ENCODE results near the gene DTYMK.

The DTYMK gene

GRCh38 chr2:241640165-241640795, 46.3 kb downstream of the DTYMK start:
- no peaks in the 10 kb centered on the region for H3K27me3 ChIP-seq (ENCODE audit: control insufficient read depth in 5 of 5, insufficient read depth in 4 of 5, low read length in 5 of 5)
- no peak overlapping the region for H3K4me3 ChIP-seq (ENCODE audit: low read depth in 1 of 5, low read length in 5 of 5)
- H3K9ac ChIP-seq (ENCODE audit: low read length in 5 of 5) = peak overlapping the region in 1 of 5 donors; percentile 32
- H3K36me3 ChIP-seq (ENCODE audit: control insufficient read depth in 5 of 5, insufficient read depth in 5 of 5, low read length in 5 of 5) = peaks cover 0 to 6% (median 0%) of the 10 kb centered on the region in 5 donors
- no peak overlapping the region for H3K27ac ChIP-seq (ENCODE audit: low read depth, low read length)
- H3K4me1 ChIP-seq (ENCODE audit: control insufficient read depth in 5 of 5, insufficient read depth in 5 of 5, low read length in 5 of 5) = peaks cover 5 to 39% (median 31%) of the 10 kb centered on the region in 5 donors
- no peaks in the 10 kb centered on the region for H3K9me3 ChIP-seq (ENCODE audit: control insufficient read depth in 5 of 5, low read length in 5 of 5)

DNA sequence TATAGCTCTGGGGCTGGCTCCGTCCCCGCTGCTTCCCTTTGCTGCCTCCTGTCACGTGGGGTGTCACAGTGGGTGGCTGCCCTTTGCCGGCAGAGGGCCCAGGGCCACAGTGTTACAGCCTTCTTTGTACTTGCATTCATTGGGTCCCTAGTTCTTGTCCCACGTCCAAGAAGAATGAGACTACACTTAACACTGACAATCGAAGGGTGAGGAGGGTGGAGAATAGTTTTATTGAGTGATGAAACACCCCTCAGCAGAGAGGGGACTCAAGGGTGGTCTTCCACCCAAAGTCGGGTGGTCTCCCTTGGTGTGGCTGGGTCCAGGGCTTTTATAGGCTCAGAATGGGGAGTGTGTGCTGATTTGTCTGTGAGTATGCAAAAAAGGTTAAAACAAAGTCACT, 47.2 kb downstream of the DTYMK start:
- Histone ChIP-seq H3K9me3 (ENCODE audit: control insufficient read depth in 5 of 5, low read length in 5 of 5) (no peaks in the 10 kb centered on the region), H3K27ac (ENCODE audit: low read depth, low read length) (no peak overlapping the region), H3K4me3 (ENCODE audit: low read depth in 1 of 5, low read length in 5 of 5) (peak overlapping the region in 1 of 5 donors; percentile 6), H3K9ac (ENCODE audit: low read length in 5 of 5) (no peak overlapping the region), H3K36me3 (ENCODE audit: control insufficient read depth in 5 of 5, insufficient read depth in 5 of 5, low read length in 5 of 5) (peaks cover 0 to 4% (median 0%) of the 10 kb centered on the region in 5 donors), H3K27me3 (ENCODE audit: control insufficient read depth in 5 of 5, insufficient read depth in 4 of 5, low read length in 5 of 5) (no peaks in the 10 kb centered on the region), H3K4me1 (ENCODE audit: control insufficient read depth in 5 of 5, insufficient read depth in 5 of 5, low read length in 5 of 5) (peaks cover 5 to 42% (median 32%) of the 10 kb centered on the region in 5 donors)

- H3K9me3 ChIP-seq (ENCODE audit: control insufficient read depth in 5 of 5, low read length in 5 of 5) = no peaks in the 10 kb centered on the region
- H3K36me3 ChIP-seq (ENCODE audit: control insufficient read depth in 5 of 5, insufficient read depth in 5 of 5, low read length in 5 of 5) = peaks cover 0 to 4% (median 0%) of the 10 kb centered on the region in 5 donors
- H3K27ac ChIP-seq (ENCODE audit: low read depth, low read length) = no peak overlapping the region
- peaks cover 5 to 42% (median 32%) of the 10 kb centered on the region in 5 donors for H3K4me1 ChIP-seq (ENCODE audit: control insufficient read depth in 5 of 5, insufficient read depth in 5 of 5, low read length in 5 of 5)
- no peaks in the 10 kb centered on the region for H3K27me3 ChIP-seq (ENCODE audit: control insufficient read depth in 5 of 5, insufficient read depth in 4 of 5, low read length in 5 of 5)
- peak overlapping the region in 3 of 5 donors; percentile 61 to 96 (median 86) for H3K9ac ChIP-seq (ENCODE audit: low read length in 5 of 5)
- peak overlapping the region in 3 of 5 donors; percentile 6 to 98 (median 95) for H3K4me3 ChIP-seq (ENCODE audit: low read depth in 1 of 5, low read length in 5 of 5)
Observed at GRCh38 chr2:241638940-241639339, 47.7 kb downstream of the DTYMK start.

DNA sequence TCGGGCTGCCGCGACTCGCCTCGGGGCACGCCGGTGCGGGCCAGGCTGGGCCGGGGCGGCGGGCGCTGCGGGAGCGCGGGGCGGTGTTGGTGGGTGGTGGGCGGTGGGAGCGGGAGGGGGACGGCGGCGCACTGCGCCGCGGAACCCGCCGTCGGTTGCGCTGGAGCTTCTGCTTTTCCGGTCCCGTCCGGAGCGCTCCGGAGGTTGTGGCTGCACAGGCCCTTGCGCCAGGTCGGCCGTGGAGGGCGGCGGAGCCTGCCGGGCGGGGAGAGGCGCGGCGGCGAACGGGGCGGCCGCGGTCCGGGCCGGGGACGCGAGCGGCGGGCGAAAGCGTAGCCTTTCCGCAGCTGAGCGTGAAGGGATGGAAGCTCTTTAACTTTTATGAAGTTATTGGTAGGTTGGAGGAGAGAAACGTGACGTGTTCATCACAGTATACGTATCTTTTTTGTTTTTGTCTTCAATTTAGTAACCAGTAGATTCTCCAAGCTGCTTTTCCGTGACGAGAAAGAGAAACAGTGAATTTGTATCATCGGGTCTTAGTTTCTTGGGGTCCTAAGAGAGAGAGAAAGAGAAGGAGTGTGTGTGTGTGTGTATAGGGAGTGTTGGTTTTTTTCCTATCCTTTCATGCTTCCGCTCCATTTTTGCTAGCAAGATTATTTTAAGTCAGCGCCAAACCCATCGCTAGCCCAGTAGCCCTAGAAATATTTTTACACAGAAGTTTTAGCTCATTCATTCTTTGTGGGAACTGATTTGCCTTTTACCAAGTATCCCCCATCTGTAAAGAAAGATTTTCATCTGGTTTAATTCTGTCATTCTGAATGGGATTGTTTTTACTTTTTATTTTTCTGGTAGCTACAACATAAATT, 48.6 kb downstream of the DTYMK start:
- Histone ChIP-seq H3K4me3 (ENCODE audit: low read depth in 1 of 5, low read length in 5 of 5) (peak overlapping the region; percentile 78 to 98 (median 93)), H3K4me1 (ENCODE audit: control insufficient read depth in 5 of 5, insufficient read depth in 5 of 5, low read length in 5 of 5) (peaks cover 5 to 42% (median 32%) of the 10 kb centered on the region in 5 donors), H3K27ac (ENCODE audit: low read depth, low read length) (peak overlapping the region; percentile 85), H3K9ac (ENCODE audit: low read length in 5 of 5) (peak overlapping the region; percentile 59 to 96 (median 86)), H3K36me3 (ENCODE audit: control insufficient read depth in 5 of 5, insufficient read depth in 5 of 5, low read length in 5 of 5) (peaks cover 0 to 13% (median 8%) of the 10 kb centered on the region in 5 donors), H3K27me3 (ENCODE audit: control insufficient read depth in 5 of 5, insufficient read depth in 4 of 5, low read length in 5 of 5) (no peaks in the 10 kb centered on the region), H3K9me3 (ENCODE audit: control insufficient read depth in 5 of 5, low read length in 5 of 5) (no peaks in the 10 kb centered on the region)

DNA sequence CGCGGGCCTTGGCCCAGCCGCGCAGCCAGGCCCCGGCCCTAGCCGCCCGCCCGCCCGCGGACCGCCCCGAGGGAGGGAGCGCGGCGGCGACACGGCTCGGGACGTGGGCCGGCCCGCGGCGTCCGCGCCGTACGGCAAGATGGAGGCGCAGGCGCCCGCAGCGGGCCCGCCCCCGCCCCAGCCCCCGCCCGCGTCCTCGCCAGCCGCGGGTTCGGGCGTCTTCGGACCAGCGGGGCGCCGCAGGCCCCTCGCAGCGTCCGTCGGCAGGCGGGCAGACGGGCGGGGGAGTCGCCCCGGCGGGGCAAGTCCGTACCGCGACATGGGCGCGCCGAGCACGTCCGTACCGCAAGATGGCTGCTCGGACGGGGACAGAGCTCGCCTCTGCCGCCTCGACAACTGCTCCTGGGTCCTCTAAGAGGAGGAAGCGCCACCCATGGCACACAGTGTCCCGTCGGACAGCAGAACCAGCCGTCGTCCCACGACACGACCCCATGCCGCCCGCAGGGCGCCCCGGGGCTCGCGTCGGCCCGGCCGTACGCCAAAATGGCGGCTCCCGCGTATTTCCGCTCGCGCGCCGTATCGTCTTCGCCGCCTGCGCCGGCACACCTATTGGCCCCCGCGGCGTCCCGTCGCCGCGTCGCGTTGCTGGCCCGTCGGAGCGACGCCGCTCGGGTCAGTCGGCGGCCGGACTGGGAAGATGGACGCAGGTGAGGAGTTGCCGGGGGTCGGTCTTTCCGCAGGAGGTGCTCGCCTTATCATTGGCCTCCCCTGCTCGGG, 49.4 kb downstream of the DTYMK start, which contains the start of the genes ATG4B and THAP4:
Gene ATG4B, plus strand, starts transcription at position 676 of the 777 bp plus-strand sequence. Its CDS starts 22 bp downstream, at position 698.
Gene THAP4, minus strand, starts transcription at position 141 of the 777 bp plus-strand sequence. CDS start 141 bp downstream, outside the sequence.
- Histone ChIP-seq H3K27me3 (ENCODE audit: control insufficient read depth in 5 of 5, insufficient read depth in 4 of 5, low read length in 5 of 5) (no peaks in the 10 kb centered on the region), H3K4me1 (ENCODE audit: control insufficient read depth in 5 of 5, insufficient read depth in 5 of 5, low read length in 5 of 5) (peaks cover 5 to 42% (median 32%) of the 10 kb centered on the region in 5 donors), H3K4me3 (ENCODE audit: low read depth in 1 of 5, low read length in 5 of 5) (peak within 1 kb of the TSS; percentile 78 to 98 (median 93)), H3K9me3 (ENCODE audit: control insufficient read depth in 5 of 5, low read length in 5 of 5) (no peaks in the 10 kb centered on the region), H3K9ac (ENCODE audit: low read length in 5 of 5) (peak within 1 kb of the TSS; percentile 63 to 96 (median 93)), H3K36me3 (ENCODE audit: control insufficient read depth in 5 of 5, insufficient read depth in 5 of 5, low read length in 5 of 5) (peaks cover 0 to 21% (median 16%) of the 10 kb centered on the region in 5 donors), H3K27ac (ENCODE audit: low read depth, low read length) (peak within 1 kb of the TSS; percentile 86)

DNA sequence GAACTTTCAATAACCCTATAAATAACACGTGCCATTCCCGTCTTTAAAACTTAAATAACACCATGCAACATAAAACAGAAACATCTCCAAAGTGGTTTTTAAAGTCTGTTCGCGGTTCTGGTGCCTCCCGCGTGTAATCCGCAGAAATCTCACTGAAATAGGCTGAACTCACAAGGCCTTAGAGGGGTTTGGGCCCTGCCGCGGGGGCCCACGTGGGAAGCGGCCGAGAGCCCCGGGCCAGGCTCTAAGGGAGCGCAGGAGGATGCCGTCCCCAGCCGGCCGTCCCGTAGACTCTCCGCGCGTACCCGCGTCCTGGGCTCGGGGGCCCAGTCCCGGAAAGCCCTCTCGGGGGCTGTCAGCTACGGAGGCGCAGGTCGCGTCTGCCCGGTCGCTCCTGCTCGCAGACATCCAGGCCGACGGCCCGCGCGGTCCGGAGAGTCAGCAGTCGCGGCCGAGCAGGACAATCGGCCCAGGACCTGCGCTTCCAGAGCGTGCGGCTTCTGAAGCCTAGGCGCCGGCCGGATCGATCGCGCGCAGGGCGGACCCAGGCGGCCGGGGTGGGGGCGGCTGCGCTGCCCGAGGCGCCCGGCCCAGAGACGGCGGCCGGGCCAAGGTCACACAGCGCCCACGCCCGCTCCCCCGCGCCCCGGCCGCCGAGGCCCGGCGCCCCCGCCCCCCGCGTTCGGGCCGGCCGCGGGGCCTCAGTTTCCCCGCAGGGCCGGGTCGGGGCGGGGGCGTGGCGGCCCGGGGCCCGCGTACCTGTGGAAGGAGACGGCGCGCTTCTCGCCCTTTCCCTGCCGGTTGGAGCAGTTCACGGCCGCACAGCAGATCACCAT, 50.2 kb downstream of the DTYMK start:
- Histone ChIP-seq H3K27ac (ENCODE audit: low read depth, low read length) (peak overlapping the region; percentile 86), H3K4me3 (ENCODE audit: low read depth in 1 of 5, low read length in 5 of 5) (peak overlapping the region; percentile 33 to 98 (median 93)), H3K27me3 (ENCODE audit: control insufficient read depth in 5 of 5, insufficient read depth in 4 of 5, low read length in 5 of 5) (no peaks in the 10 kb centered on the region)

GRCh38 chr2:241635756-241636155, 50.9 kb downstream of the DTYMK start:
- peaks cover 5 to 37% (median 31%) of the 10 kb centered on the region in 5 donors for H3K4me1 ChIP-seq (ENCODE audit: control insufficient read depth in 5 of 5, insufficient read depth in 5 of 5, low read length in 5 of 5)
- H3K9ac ChIP-seq (ENCODE audit: low read length in 5 of 5) = peak overlapping the region; percentile 63 to 89 (median 78)

More for the DNA sequence above, 50.2 kb downstream of the DTYMK start:
- H3K36me3 ChIP-seq (ENCODE audit: control insufficient read depth in 5 of 5, insufficient read depth in 5 of 5, low read length in 5 of 5) = peaks cover 0 to 29% (median 21%) of the 10 kb centered on the region in 5 donors
- no peaks in the 10 kb centered on the region for H3K9me3 ChIP-seq (ENCODE audit: control insufficient read depth in 5 of 5, low read length in 5 of 5)
- H3K4me1 ChIP-seq (ENCODE audit: control insufficient read depth in 5 of 5, insufficient read depth in 5 of 5, low read length in 5 of 5) = peaks cover 5 to 38% (median 31%) of the 10 kb centered on the region in 5 donors
- H3K9ac ChIP-seq (ENCODE audit: low read length in 5 of 5) = peak overlapping the region; percentile 63 to 89 (median 78)

GRCh38 chr2:241633561-241633960, 53.1 kb downstream of the DTYMK start:
- Histone ChIP-seq H3K27me3 (ENCODE audit: control insufficient read depth in 5 of 5, insufficient read depth in 4 of 5, low read length in 5 of 5) (no peaks in the 10 kb centered on the region), H3K4me3 (ENCODE audit: low read depth in 1 of 5, low read length in 5 of 5) (no peak overlapping the region), H3K9me3 (ENCODE audit: control insufficient read depth in 5 of 5, low read length in 5 of 5) (no peaks in the 10 kb centered on the region), H3K36me3 (ENCODE audit: control insufficient read depth in 5 of 5, insufficient read depth in 5 of 5, low read length in 5 of 5) (peaks cover 0 to 36% (median 29%) of the 10 kb centered on the region in 5 donors), H3K4me1 (ENCODE audit: control insufficient read depth in 5 of 5, insufficient read depth in 5 of 5, low read length in 5 of 5) (peaks cover 2 to 21% (median 20%) of the 10 kb centered on the region in 5 donors), H3K9ac (ENCODE audit: low read length in 5 of 5) (no peak overlapping the region), H3K27ac (ENCODE audit: low read depth, low read length) (no peak overlapping the region)

More at GRCh38 chr2:241635756-241636155, 50.9 kb downstream of the DTYMK start:
- Histone ChIP-seq H3K9me3 (ENCODE audit: control insufficient read depth in 5 of 5, low read length in 5 of 5) (no peaks in the 10 kb centered on the region), H3K27me3 (ENCODE audit: control insufficient read depth in 5 of 5, insufficient read depth in 4 of 5, low read length in 5 of 5) (no peaks in the 10 kb centered on the region), H3K36me3 (ENCODE audit: control insufficient read depth in 5 of 5, insufficient read depth in 5 of 5, low read length in 5 of 5) (peaks cover 0 to 31% (median 26%) of the 10 kb centered on the region in 5 donors), H3K27ac (ENCODE audit: low read depth, low read length) (peak overlapping the region; percentile 86), H3K4me3 (ENCODE audit: low read depth in 1 of 5, low read length in 5 of 5) (peak overlapping the region; percentile 33 to 98 (median 93))
